HG02970 (cell line): ENCODE results near the gene OR4D11.
"Not testable (repeated sequence)": the region's sequence is repeated elsewhere in the genome, so short reads cannot be mapped to it uniquely, and the experiment has no call there.

Source experiments
- ATAC-seq: cut with Tn5 transposase; IDR thresholded peaks from one replicate; pipeline ENCODE4 v1.9.1; 2021; ENCODE audit warnings: mild to moderate bottlenecking, moderate library complexity, moderate number of reproducible peaks; ENCODE audit not compliant: unreplicated experiment, low FRiP score

The OR4D11 gene

DNA sequence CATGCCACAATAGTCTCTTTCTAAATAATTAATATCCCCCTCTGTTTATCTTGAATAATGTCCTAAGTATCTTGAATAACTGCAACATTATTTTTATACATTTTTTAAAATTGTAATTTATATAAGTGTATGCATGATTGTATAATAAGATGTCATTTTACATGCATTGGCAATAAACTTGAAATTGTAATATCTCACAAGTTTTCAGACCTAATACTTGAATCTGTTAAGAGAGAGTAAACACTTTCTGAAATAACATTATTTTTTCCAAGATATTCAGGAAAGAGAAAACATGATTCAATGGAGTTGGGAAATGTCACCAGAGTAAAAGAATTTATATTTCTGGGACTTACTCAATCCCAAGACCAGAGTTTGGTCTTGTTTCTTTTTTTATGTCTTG, at the start of gene OR4D11:
Gene OR4D11 (plus strand): TSS at position 301 of the 400 bp plus-strand sequence. CDS start 0 bp downstream, at position 301.
- ATAC-seq, result no peak

DNA sequence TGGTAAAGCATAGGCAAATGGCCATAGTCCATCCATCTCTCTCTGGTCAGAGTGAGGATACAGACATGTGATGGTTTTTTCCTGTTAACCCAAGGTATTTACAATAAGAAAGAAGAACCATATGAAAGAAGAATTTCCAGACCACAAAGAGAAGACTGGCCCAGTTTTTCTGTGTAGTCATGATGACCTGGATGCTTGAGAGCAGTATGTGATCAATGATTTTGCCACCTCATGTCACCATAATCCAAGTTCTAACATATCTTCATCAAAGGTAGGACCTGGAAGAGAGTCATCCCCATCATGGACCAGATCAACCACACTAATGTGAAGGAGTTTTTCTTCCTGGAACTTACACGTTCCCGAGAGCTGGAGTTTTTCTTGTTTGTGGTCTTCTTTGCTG, 46.7 kb upstream of the OR4D11 start, which contains the start of gene OR4D6:
Gene OR4D6 (plus strand): TSS at position 301 of the 400 bp plus-strand sequence. CDS start 0 bp downstream, at position 301.
- ATAC-seq, result no peak

DNA sequence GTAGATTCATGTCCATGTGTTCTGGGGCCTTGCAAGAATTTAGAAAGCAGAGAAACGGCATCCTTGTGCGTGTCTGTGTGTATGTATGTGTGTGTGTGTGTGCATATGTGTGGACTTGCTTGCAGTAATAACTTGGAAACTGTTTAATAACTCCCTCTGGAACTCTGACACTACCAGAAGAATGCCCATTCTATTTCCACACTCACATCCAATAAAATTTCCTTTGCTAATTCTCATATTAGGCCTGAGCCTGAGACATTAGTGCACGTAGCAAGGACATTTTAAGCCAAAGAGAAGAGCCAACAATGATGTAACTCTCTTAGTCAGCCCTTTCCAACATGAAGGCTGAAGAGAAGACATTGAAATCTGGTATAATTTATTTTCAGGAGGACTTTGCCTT, 43.5 kb upstream of the OR4D11 start:
- ATAC-seq, result no peak

DNA sequence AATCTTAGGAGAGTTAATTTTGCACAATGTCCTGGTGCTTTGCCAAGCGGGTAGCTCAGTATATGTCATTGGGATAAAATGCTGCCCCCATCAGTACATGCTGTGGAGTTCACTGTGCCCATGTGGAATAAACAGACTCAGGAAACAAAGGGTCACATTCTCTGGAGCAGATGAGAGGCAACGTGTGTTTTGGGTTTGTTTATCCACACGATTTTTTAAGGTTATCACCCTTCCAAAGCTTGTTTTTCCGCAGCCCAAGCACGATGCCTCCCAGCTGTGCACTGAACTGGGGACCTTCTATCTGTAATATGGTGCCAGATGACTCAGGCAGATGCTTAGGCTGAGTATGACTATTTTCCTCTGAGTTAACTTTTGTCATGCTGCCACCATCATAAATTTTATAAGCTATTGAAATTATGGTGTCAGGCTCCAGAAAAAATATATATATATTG, 40.2 kb upstream of the OR4D11 start:
- ATAC-seq, result no peak

DNA sequence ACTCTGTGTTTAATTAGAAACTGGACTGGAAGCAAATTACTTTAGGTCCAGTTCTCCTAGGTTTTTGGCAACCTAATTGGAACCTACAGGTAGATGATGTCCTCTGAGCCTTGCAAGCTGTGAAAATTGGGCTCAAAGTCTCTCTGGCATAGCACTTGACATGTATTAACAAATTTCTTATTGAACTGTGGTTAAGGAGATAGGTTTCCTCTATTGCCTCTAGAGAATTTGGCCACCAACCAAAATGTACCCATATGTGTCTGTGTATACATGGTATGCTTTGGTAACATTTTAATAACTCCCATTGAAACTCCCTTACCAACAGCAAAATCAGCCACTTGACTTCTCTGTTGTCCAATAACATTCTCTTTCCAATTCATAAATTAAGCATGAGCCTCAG, 30.4 kb upstream of the OR4D11 start, which contains the start of gene OR4D10:
Gene OR4D10 (plus strand): TSS at position 301 of the 400 bp plus-strand sequence. CDS start 4,115 bp downstream, outside the sequence.
- no peak for ATAC-seq

DNA sequence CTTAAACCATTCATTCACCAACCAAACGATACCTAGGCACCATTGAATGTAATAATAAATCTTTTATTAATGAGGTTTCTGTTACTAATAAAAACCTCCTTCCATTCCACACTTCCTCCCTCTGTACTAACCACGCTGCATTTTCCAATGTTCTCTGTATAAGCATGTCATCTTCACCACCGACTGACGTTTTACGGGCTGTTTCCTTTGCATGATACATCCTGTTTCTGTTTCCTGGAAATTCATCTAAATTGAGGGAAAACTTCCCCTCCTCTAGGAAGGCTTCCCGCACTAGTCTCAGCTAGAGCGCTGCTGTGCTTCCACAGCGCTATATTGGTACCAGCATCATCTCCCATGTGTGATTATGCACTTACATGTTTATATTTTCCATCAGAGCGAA, 28.2 kb upstream of the OR4D11 start:
- ATAC-seq, result no peak

DNA sequence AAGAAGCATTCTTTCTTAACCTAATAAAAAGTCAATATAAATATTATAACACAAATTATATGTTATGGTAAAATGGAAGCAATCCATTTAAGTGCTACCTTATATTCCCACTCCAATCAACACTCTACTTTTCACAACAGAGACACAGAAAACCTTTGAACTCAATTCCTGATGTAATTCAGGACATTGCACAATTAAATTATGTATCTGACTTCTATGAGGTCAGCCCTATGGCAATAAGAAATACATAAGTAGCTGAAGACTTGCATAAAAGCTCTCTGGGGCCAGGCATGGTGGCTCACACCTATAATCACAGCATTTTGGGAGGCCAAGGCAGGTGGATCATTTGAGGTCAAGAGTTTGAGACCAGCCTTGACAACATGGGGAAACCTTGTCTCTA, 23.5 kb upstream of the OR4D11 start:
- no peak for ATAC-seq

DNA sequence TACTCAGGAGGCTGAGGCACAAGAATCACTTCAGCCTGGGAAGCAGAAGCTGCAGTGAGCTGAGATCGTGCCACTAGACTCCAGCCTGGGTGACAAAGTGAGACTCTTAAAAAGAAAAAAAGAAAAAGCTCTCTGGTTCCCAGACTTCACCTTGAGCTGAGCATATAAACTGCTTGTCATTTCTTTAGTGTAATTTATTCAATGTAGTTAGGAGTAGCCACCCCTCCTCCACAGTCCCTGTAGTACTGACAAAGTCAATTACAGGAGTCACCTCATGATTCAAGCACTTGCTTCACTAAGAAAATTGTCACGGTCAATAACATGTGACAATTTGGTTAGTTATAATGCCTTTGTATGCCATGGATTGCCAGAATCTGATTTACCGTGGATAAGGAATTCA, 23.0 kb upstream of the OR4D11 start:
- no peak for ATAC-seq

DNA sequence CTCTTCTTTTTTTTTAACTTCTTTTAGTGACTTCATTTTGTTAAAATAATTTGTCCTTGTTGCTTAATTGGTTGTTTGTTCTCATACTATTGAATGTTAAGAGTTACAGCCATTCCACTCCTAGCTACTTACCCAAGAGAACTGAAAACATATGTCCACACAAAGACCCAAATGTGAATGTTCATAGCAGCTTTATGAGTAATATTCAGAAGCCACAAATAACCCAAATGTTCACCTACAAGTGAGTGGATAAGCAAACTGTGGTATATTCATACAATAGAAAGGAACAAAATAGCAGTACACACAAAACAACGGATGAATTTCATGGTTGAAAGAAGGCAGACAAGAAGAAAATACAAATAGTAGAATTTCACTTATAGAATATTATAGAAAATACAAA, 1.4 kb upstream of the OR4D11 start:
- no peak for ATAC-seq

DNA sequence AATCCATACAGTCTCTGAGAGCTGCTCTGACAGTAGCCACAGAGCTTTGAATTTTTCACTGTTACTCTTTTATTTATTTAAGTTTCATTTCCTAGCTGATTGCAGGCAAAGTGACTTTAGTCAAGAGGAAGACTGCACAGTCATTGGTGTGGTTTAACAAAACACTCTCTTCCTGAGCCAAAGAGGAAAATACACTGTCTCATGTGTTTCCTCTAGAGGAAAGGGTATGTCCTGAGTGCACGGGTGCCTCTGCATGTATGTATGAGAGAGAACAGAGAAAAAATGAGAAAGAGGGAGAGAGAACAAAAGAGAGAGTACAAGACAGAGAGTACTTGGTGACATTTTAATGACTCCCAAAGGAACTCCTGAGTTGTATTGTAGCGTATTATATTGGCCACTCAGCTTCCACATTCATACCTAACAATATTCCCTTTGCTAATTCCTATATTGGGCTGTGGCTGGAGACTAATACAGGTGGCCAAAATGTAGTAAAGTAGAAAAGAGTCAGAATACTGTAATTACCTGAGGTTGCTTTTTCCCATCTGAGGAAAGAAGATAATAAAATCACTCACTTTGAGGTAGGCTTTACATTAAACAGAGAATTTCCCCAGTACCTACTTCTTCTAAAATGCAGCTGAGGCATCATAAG, 7.7 kb downstream of the OR4D11 start, which contains the start of gene OR4D9:
Gene OR4D9 (plus strand): TSS at position 599 of the 649 bp plus-strand sequence. CDS start 3,374 bp downstream, outside the sequence.
- ATAC-seq, result no peak

DNA sequence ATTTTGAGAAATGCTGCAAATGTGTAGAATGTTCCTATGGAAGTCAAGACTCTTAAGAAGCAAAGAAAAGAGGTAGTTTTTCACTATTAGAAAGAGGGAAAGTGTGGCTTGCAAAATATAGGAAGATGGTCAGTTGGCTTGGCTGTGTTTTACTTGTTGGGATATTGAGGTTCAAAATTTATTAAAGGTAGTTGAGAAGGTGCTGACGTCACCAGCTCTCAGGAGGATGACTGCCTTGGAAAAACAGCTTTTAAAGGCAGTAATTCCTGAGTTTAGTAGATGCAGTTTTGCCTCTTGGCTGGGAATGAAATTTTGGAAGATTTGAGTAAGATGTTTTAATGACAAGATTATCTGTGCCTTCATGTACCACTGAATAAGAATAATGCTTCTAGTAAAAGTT, 8.3 kb downstream of the OR4D11 start:
- no peak for ATAC-seq

DNA sequence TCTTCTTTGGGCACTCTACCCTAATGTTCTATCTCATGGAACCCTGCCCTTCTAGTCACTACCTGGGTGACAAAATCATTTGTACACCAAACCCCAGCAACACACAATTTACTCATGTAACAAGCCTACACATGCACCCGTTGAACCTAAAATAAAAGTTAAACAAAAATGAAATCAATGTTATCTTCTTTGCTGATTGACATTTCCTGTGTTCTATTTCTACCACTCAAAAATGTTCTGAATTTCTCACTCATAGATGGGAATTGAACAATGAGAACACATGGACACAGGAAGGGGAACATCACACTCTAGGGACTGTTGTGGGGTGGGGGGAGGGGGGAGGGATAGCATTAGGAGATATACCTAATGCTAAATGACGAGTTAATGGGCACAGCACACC, 16.8 kb downstream of the OR4D11 start:
- ATAC-seq, result not testable (repeated sequence)

DNA sequence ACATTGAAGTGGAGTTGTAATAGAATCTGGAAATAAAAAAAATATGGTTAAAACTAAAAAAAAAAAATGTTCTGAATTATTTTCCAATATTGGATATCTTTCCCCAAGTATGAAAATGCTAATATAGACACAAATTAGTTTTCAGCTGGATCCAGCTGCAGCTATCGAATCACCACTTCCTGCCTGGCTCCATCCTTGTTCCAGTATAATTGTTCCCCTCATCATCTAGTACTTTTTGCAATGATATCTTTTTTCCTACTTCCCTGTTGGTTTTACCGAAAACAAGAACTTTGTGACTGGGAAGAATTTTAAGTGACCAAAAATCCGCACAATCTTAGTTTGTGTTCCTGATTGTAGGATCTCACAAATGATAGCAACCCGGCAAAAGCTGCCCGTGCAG, 17.4 kb downstream of the OR4D11 start:
- no peak for ATAC-seq

DNA sequence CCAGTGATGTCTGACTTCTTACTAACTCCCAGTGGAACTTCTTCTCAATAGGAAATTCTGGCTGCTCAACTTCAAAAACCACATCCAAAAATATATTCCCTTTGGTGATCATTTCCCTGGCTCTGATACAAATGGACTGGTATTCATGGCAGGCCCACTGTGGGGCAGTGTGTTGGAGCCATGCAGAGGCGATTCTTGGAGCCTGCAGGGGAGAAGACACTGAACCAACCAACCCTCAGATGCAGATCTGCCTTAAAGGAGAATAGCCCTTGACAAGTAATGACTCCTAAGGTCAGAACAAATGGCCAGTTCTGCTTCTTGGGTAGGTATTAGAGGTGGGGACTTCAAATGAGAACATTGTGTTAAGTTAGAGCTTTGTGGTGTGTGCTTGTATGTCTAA, 20.2 kb downstream of the OR4D11 start:
- no peak for ATAC-seq

DNA sequence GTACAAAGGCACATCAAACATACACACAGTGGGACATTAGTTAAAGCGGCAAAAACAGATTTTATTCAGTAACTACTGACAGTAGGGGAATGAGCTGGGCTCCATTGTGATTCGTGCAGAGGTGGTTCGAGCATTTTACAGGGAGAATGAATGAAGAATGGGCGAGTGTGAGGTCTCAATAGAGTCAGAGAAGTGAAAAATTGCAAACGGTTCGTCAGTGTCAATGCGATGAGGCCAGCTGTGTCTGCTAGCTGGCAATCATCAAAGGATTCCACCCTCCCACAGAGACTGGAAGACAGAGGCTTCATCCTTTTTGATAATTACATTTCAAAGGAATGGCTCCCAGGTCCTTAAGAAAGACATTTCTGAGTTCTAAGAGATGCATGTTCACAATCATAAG, 25.3 kb downstream of the OR4D11 start:
- ATAC-seq, result no peak

DNA sequence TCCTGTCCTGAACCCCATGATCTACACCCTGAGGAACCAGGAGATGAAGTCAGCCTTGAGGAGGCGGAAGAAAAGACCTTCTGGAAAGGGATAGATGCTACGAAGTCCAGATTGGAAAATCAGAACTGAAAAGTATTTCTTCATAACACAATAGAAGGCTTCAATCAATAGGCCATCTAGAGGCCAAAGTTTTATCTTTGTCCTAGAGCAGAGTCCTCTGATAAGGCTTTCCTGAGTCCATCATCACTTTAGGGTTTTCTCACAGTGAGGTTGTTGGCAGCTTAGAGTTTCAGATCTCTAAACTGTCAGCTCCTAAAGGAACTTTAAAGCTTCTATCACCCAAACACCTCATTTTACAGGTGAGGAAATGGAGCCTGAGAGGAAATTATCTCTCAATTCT, 29.2 kb downstream of the OR4D11 start:
- no peak for ATAC-seq

DNA sequence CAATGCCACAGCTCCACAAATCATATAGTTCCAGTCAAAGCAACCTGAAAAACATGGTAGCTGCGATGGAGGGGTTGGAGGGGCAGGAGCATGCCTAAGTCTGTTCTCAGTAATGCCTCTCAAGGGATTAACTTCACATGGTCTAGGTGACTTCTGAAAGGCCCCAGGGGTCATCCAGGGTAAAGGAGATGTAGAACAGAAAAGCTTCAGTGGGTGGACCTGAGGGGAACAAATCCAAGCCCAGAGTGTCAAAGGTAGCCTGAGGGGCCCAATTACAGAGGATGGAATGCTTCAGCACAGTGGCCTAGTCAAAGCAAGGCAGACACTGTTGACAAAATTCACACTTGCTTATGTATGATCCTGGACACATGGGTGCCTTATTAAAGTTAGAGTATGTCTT, 31.3 kb downstream of the OR4D11 start:
- no peak for ATAC-seq

DNA sequence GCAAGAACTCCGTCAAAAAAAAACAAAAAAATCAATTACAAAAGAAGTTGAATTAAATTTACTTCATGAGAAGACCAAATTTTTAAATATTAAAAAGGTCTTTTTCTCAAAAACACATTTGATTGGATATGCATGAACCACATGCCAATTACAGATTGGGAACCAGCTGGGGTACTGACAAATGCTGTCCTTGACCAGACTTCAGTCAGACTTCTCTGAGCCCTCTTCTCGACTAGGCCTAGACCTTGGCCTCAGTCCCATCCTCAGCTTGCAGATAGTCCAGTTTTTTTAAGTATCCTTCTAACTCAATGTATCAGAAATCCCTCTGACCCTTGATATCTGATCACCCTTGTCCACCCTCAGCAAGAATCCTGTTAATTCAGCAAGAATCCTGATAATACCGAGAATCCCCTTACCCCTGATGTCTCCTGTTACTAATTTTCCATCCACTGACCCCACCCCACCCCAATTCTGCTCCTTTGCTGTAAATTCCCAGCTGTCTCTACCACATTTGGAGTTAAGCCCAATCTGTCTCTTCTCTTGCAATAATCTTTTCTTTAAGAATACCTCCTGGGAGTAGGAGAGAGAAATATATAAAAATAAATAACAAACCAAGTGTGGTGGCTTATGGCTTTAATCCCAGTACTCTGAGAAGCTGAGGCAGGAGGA, 38.9 kb downstream of the OR4D11 start:
- no peak for ATAC-seq

DNA sequence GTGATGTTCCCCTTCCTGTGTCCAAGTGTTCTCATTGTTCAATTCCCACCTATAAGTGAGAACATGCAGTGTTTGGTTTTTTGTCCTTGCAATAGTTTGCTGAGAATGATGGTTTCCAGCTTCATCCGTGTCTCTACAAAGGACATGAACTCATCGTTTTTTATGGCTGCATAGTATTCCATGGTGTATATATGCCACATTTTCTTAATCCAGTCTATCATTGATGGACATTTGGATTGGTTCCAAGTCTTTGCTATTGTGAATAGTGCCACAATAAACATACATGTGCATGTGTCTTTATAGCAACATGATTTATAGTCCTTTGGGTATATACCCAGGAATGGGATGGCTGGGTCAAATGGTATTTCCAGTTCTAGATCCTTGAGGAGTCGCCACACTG, 40.3 kb downstream of the OR4D11 start:
- ATAC-seq, result not testable (repeated sequence)

DNA sequence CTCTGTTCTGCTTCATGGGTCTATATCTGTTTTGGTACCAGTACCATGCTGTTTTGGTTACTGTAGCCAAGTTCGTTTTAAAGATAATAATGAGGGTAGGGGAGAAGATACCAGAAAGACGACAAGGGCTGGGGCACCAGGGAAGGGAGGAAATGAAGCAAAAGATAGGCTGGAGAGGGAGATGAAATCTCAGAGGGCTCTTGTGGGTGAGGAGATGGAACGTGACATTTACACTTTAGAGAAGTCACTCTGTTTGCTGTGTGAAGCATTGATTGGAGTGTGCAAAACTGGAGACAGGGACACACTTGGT, 41.4 kb downstream of the OR4D11 start:
- ATAC-seq, result no peak

DNA sequence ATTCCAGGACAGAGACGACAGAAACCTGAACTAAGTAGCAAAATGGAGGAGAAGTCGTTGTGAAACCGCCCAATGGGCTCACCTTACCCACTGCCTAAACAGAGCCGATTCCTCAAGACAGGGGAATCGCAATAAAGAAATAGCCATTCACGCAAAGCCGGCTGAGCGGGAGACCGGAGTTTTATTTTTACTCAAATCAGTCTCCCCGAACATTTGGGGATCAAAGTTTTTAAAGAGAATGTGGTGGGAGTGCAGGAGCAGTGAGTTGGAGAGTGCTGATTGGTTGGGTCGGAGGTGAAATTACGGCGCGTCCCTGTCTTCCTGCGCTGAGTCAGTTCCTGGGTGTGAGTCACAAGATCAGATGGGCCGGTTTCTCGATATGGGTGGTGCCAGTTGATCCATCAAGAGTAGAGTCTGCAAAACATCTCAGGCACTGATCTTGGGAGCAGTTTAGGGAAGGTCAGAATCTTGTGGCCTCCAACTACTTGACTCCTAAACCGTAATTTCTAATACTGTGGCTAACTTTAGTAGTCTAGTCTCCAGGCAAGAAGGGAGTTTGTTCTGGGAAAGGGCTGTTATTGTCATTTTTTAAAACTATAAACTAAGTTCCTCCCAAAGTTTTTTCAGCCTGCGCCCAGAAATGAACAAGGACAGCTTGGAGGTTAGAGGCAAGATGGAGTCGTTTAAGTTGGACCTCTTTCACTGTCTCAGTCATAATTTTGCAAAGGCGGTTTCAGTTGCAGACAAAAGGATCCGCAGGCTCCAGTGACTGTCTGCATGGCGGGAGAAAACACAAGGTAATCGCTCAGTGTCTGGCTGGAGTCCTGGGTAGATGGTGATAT, 42.0 kb downstream of the OR4D11 start:
- no peak for ATAC-seq
